ENCODE data around the gene PCDH7. TPM values are rescaled to one million over a fixed set of nuclear protein-coding genes. Genes with fewer than 3 reads are reported as not detected.

PCDH7 gene
- total RNA-seq, 1 experiment from 2014 or later = 5.6 TPM

DNA sequence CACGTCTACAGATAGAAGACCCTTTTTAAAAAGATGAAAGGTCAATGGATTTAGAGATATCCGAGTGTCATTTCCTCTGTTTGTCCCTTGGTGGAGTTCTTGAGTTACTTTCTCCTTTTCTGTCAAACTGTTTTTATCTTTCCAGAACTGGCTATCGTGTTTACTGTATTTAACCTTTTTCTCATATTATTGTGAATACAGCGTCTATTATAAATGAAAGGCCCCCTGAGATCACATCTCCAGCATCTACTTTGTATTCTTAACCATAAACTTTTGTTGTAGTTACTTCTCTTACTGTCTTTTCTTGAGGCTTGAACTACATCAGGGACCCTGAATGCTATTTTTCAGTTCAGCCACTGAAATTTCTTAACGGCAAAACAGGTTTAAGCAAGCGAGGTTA lies 4.0 kb upstream of the PCDH7 start:
- ChIA-PET CTCF (interaction anchor here (0.7 to 1.6 kb wide), 2 partner anchors 19 to 693 kb away, joined by 3 to 4 read pairs; no protein-coding TSS in a partner anchor), POLR2A (no interaction called here)
- Mint-ChIP-seq H3K36me3 (ENCODE audit: insufficient read depth, unreplicated experiment) (no peaks in the 10 kb centered on the region), H3K27ac (ENCODE audit: low read depth, unreplicated experiment) (no peak overlapping the region), H3K27me3 (ENCODE audit: insufficient read depth, unreplicated experiment) (no peaks in the 10 kb centered on the region), H3K9me3 (ENCODE audit: unreplicated experiment) (peaks cover 6% of the 10 kb centered on the region), H3K4me3 (ENCODE audit: unreplicated experiment) (peak overlapping the region; percentile 75), H3K4me1 (ENCODE audit: insufficient read depth, unreplicated experiment) (peaks cover 15% of the 10 kb centered on the region)
- BruUV-seq (replicated peaks) = no TSS peak
- DNase-seq (ENCODE audit: unreplicated experiment) = peak; percentile 59
- intact Hi-C loops (cut with micrococcal nuclease) = loop anchor here (2.0 to 10.0 kb wide), 7 partner anchors 149 to 1634 kb away; no protein-coding TSS in a partner anchor
- TF ChIP-seq, protein P1, sequence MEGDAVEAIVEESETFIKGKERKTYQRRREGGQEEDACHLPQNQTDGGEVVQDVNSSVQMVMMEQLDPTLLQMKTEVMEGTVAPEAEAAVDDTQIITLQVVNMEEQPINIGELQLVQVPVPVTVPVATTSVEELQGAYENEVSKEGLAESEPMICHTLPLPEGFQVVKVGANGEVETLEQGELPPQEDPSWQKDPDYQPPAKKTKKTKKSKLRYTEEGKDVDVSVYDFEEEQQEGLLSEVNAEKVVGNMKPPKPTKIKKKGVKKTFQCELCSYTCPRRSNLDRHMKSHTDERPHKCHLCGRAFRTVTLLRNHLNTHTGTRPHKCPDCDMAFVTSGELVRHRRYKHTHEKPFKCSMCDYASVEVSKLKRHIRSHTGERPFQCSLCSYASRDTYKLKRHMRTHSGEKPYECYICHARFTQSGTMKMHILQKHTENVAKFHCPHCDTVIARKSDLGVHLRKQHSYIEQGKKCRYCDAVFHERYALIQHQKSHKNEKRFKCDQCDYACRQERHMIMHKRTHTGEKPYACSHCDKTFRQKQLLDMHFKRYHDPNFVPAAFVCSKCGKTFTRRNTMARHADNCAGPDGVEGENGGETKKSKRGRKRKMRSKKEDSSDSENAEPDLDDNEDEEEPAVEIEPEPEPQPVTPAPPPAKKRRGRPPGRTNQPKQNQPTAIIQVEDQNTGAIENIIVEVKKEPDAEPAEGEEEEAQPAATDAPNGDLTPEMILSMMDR (IDR thresholded peaks at IDR 0.05; ENCODE audit: unreplicated experiment) = peak; percentile 48

DNA sequence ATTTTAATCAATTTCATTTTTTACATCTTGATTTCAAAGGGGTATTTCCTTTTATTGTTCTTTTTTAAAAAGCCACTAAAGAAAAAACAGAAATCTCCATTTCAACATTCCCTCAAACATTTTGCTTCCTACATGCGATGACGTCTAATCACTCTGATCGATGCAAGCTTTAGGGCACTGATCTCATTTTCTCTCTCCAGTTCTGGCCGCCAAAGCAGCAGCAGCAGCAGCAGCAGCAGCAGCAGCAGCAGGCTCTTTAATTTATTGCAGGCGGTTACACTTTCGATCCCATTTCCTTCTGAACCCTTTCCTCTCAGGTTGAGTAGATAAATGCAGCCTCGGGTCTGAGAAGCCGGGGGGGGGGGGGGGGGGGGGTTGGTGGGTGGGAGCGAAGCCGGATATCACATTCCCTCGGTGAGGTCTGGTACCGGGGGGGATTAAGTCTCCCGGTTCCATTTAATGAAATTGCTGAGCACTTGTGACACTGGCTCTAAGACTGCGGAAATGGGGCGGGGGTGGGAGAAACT lies 3.4 kb upstream of the PCDH7 start:
- POLR2A ChIA-PET = interaction anchor here (0.7 kb wide), 1 partner anchor 133 kb away, joined by 3 read pairs; no protein-coding TSS in a partner anchor
- Mint-ChIP-seq H3K27ac (ENCODE audit: low read depth, unreplicated experiment) (peak overlapping the region; percentile 65), H3K27me3 (ENCODE audit: insufficient read depth, unreplicated experiment) (no peaks in the 10 kb centered on the region), H3K36me3 (ENCODE audit: insufficient read depth, unreplicated experiment) (no peaks in the 10 kb centered on the region), H3K4me3 (ENCODE audit: unreplicated experiment) (peak overlapping the region; percentile 75), H3K9me3 (ENCODE audit: unreplicated experiment) (peaks cover 2% of the 10 kb centered on the region), H3K4me1 (ENCODE audit: insufficient read depth, unreplicated experiment) (peaks cover 11% of the 10 kb centered on the region)
- intact Hi-C loops (cut with micrococcal nuclease) = loop anchor here (2.0 to 10.0 kb wide), 7 partner anchors 148 to 1634 kb away; no protein-coding TSS in a partner anchor
- CTCF ChIA-PET = interaction anchor here (0.6 to 0.7 kb wide), 2 partner anchors 412 to 693 kb away, joined by 3 read pairs; no protein-coding TSS in a partner anchor
- DNase-seq (ENCODE audit: unreplicated experiment) = peak; percentile 47
- TF ChIP-seq, protein P1 (IDR thresholded peaks at IDR 0.05; ENCODE audit: unreplicated experiment) = no peak
- no TSS peak for BruUV-seq (replicated peaks)

DNA sequence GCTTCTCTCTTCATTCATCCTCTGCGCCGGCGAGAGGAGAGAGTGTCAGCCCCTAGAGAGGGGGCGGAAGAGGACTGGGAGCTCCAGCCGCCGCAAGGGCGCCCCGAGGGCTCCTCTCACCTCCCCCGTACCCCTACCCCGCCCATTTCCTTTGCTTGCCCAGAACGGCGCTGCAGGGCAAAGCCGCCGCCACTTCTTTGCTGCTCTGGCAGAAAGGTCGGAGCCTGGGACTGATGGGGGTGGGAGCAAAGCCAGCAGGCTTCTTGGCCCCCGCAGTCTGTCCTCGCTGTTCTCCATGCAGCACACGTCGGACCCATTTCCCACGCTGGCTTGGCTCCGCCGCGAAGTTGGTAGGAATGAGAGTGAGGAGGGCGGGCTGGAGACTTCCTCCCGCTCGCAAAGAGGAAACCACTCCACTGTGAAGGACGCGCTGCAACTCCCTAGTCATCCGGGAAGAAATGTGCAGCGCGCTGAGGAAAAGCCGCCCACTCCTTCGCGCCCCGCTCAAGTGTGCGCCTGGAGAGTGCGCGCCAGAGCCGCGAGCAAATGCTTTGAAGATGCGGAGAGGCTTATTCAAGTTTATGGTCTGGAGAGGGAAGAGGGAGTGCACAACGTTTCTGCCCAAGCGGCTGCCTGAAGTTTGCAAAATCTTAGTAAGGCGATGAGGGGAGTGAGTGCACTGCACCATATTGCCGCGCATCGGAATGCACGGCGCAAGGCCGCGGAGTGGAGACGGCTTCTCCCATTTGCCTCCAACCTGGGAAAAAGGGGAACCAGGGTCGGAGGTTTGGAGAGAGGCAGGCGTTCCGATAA lies 2.8 kb upstream of the PCDH7 start:
- ChIA-PET CTCF (interaction anchor here (0.6 to 2.3 kb wide), 5 partner anchors 240 to 448 kb away, joined by 3 to 6 read pairs (median 3); no protein-coding TSS in a partner anchor), POLR2A (interaction anchor here (0.7 to 2.5 kb wide), 3 partner anchors 133 to 234 kb away, joined by 3 to 20 read pairs (median 8); no protein-coding TSS in a partner anchor)
- intact Hi-C loops (cut with micrococcal nuclease) = loop anchor here (2.0 to 10.0 kb wide), 8 partner anchors 147 to 1635 kb away; no protein-coding TSS in a partner anchor
- H3K27ac Mint-ChIP-seq (ENCODE audit: low read depth, unreplicated experiment) = peak overlapping the region; percentile 65
- no peaks in the 10 kb centered on the region for H3K9me3 Mint-ChIP-seq (ENCODE audit: unreplicated experiment)
- no TSS peak for BruUV-seq (replicated peaks)
- peak overlapping the region; percentile 75 for H3K4me3 Mint-ChIP-seq (ENCODE audit: unreplicated experiment)
- peaks cover 10% of the 10 kb centered on the region for H3K4me1 Mint-ChIP-seq (ENCODE audit: insufficient read depth, unreplicated experiment)
- no peaks in the 10 kb centered on the region for H3K27me3 Mint-ChIP-seq (ENCODE audit: insufficient read depth, unreplicated experiment)
- peak; percentile 77 for DNase-seq (ENCODE audit: unreplicated experiment)
- TF ChIP-seq, protein P1 (IDR thresholded peaks at IDR 0.05; ENCODE audit: unreplicated experiment) = no peak
- no peaks in the 10 kb centered on the region for H3K36me3 Mint-ChIP-seq (ENCODE audit: insufficient read depth, unreplicated experiment)
